ENCODE data around the gene WDR20. TPM values are rescaled to one million over a fixed set of nuclear protein-coding genes. Genes with fewer than 3 reads are reported as not detected.
"Not testable (repeated sequence)": the region's sequence is repeated elsewhere in the genome, so short reads cannot be mapped to it uniquely, and the experiment has no call there.

WDR20 gene
- total RNA-seq, 4 donors from 2014 or later = 27.6 to 36.7 (median 33.6) TPM

- H3K27ac ChIP-seq = no peak overlapping the region
- no peak for DNase-seq
- H3K9me3 ChIP-seq = no peaks in the 10 kb centered on the region
- no peaks in the 10 kb centered on the region for H3K27me3 ChIP-seq
- no peak overlapping the region for H3K4me3 ChIP-seq
- H3K36me3 ChIP-seq = no peaks in the 10 kb centered on the region
- H3K4me1 ChIP-seq = peaks cover 0 to 6% (median 0%) of the 10 kb centered on the region in 4 donors
- TF ChIP-seq, protein P1, sequence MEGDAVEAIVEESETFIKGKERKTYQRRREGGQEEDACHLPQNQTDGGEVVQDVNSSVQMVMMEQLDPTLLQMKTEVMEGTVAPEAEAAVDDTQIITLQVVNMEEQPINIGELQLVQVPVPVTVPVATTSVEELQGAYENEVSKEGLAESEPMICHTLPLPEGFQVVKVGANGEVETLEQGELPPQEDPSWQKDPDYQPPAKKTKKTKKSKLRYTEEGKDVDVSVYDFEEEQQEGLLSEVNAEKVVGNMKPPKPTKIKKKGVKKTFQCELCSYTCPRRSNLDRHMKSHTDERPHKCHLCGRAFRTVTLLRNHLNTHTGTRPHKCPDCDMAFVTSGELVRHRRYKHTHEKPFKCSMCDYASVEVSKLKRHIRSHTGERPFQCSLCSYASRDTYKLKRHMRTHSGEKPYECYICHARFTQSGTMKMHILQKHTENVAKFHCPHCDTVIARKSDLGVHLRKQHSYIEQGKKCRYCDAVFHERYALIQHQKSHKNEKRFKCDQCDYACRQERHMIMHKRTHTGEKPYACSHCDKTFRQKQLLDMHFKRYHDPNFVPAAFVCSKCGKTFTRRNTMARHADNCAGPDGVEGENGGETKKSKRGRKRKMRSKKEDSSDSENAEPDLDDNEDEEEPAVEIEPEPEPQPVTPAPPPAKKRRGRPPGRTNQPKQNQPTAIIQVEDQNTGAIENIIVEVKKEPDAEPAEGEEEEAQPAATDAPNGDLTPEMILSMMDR (IDR thresholded peaks at IDR 0.05) = no peak
- TF ChIP-seq POLR2A (IDR thresholded peaks at IDR 0.05) = no peak
Measured at GRCh38 chr14:102236026-102236425, 96.3 kb downstream of the WDR20 start.

DNA sequence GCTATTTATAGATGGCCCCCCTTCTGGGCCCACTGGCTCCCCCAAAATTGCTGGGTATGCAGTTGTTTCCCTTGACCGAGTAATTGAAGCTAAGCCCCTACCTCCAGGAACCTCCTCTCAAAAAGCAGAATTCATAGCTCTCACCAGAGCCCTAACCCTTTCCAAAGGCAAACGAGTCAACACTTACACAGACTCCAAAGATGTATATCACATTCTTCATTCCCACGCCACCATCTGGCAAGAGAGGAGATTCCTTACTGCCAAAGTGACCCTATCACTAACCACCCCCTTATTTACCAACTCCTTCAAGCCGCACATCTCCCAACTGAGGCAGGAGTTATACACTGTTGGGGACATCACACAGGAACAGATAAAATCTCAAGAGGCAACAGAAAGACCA lies 98.4 kb downstream of the WDR20 start:
- H3K36me3 ChIP-seq = no peaks in the 10 kb centered on the region
- H3K9me3 ChIP-seq = no peaks in the 10 kb centered on the region
- H3K27me3 ChIP-seq = no peaks in the 10 kb centered on the region
- no peak overlapping the region for H3K4me3 ChIP-seq
- DNase-seq = no peak
- H3K4me1 ChIP-seq = peaks cover 0 to 6% (median 0%) of the 10 kb centered on the region in 4 donors
- H3K27ac ChIP-seq = no peak overlapping the region
- TF ChIP-seq, protein P1 (IDR thresholded peaks at IDR 0.05) = no peak
- no peak for TF ChIP-seq POLR2A (IDR thresholded peaks at IDR 0.05)

- no peaks in the 10 kb centered on the region for H3K27me3 ChIP-seq
- no peak for TF ChIP-seq POLR2A (IDR thresholded peaks at IDR 0.05)
- TF ChIP-seq, protein P1 (IDR thresholded peaks at IDR 0.05) = no peak
- H3K4me3 ChIP-seq = no peak overlapping the region
- no peaks in the 10 kb centered on the region for H3K9me3 ChIP-seq
- H3K36me3 ChIP-seq = no peaks in the 10 kb centered on the region
- peaks cover 0 to 6% (median 0%) of the 10 kb centered on the region in 4 donors for H3K4me1 ChIP-seq
- H3K27ac ChIP-seq = no peak overlapping the region
- no peak for DNase-seq
Measured at GRCh38 chr14:102238766-102239165, 99.1 kb downstream of the WDR20 start.

GRCh38 chr14:102239231-102239630 lies 99.5 kb downstream of the WDR20 start:
- Histone ChIP-seq H3K36me3 (no peaks in the 10 kb centered on the region), H3K4me3 (no peak overlapping the region), H3K27me3 (no peaks in the 10 kb centered on the region), H3K4me1 (peaks cover 0 to 6% (median 0%) of the 10 kb centered on the region in 4 donors), H3K27ac (no peak overlapping the region), H3K9me3 (no peaks in the 10 kb centered on the region)
- TF ChIP-seq POLR2A (IDR thresholded peaks at IDR 0.05) = no peak
- TF ChIP-seq, protein P1 (IDR thresholded peaks at IDR 0.05) = no peak
- DNase-seq = no peak

DNA sequence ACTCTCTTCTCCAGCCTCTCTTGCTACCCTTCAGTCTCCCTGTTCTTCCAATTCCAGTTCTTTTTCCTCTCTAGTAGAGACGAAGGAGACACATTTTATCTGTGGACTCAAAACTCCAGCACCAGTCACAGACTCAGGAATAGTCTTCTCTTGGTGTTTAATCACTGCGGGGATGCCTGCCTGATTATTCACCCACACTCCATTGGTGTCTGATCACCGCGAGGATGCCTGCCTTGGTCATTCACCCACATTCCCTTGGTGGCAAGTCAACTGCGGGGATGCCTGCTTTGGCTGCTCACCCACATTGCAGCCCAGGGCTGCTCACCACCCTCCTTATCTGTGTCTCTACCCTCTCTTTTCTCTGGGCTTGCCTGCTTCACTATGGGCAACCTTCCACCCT lies 100.8 kb downstream of the WDR20 start:
- H3K4me1 ChIP-seq, H3K27me3 ChIP-seq, H3K36me3 ChIP-seq, H3K9me3 ChIP-seq, DNase-seq, H3K4me3 ChIP-seq, H3K27ac ChIP-seq: not testable (repeated sequence)

DNA sequence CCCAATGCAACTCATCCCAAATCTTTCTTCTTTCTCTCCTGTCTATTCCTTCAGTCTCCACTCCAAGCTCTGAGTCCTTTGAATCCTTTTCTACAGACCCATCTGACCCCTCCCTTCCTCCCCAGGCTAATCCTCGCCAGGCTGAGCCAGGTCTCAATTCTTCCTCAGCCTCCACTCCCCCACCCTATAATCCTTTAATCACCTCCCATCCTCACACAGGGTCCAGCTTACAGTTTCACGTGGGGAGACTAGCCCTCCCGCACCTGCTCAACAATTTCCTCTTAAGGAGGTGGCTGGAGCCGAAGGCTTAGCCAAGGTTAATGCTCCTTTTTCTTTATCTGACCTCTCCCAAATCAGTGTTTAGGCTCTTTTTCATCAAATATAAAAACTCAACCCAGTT lies 101.5 kb downstream of the WDR20 start:
- Histone ChIP-seq H3K9me3 (no peaks in the 10 kb centered on the region), H3K4me3 (no peak overlapping the region), H3K36me3 (no peaks in the 10 kb centered on the region), H3K4me1 (no peaks in the 10 kb centered on the region), H3K27me3 (no peaks in the 10 kb centered on the region), H3K27ac (no peak overlapping the region)
- TF ChIP-seq, protein P1 (IDR thresholded peaks at IDR 0.05) = no peak
- TF ChIP-seq POLR2A (IDR thresholded peaks at IDR 0.05) = no peak
- DNase-seq = no peak

DNA sequence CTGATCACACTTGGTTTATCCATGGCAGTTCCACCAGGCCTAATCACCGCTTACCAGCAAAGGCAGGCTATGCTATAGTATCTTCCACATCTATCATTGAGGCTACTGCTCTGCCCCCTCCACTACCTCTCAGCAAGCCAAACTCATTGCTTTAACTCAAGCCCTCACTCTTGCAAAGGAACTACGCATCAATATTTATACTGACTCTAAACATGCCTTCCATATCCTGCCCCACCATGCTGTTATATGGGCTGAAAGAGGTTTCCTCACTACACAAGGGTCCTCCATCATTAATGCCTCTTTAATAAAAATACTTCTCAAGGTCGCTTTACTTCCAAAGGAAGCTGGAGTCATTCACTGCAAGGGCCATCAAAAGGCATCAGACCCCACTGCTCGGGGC lies 104.1 kb downstream of the WDR20 start:
- not testable (repeated sequence) for H3K4me3 ChIP-seq, H3K9me3 ChIP-seq, H3K4me1 ChIP-seq, H3K27ac ChIP-seq, H3K27me3 ChIP-seq, DNase-seq, H3K36me3 ChIP-seq

Data from Peyer's patch (tissue), 4 donors.